GM21528 (cell line): Measurements from ENCODE around the gene TBCK.
"Not testable (repeated sequence)": the region's sequence is repeated elsewhere in the genome, so short reads cannot be mapped to it uniquely, and the experiment has no call there.

ENCODE experiments used
- ATAC-seq: cut with Tn5 transposase; IDR thresholded peaks from one replicate; pipeline ENCODE4 v1.9.1; 2021; ENCODE audit warnings: mild to moderate bottlenecking, moderate library complexity; ENCODE audit not compliant: unreplicated experiment, low FRiP score

Gene TBCK

GRCh38 chr4:106323119-106323518, 7.1 kb upstream of the TBCK start:
- ATAC-seq = no peak

GRCh38 chr4:106321814-106322213, 5.8 kb upstream of the TBCK start:
- not testable (repeated sequence) for ATAC-seq

- ATAC-seq = not testable (repeated sequence)
Measured at GRCh38 chr4:106321168-106321567, 5.2 kb upstream of the TBCK start.

GRCh38 chr4:106320235-106320634, 4.2 kb upstream of the TBCK start:
- ATAC-seq = no peak

GRCh38 chr4:106318511-106318910, 2.5 kb upstream of the TBCK start:
- no peak for ATAC-seq

- ATAC-seq = no peak
Measured at GRCh38 chr4:106317815-106318214, 1.8 kb upstream of the TBCK start.

GRCh38 chr4:106316773-106317409, 882 bp upstream of the TBCK start:
- peak; percentile 9 for ATAC-seq

- ATAC-seq = peak; percentile 39
Measured at GRCh38 chr4:106315476-106315967, 487 bp downstream of the TBCK start.

- ATAC-seq = no peak
Measured at GRCh38 chr4:106314960-106315359, 1.0 kb downstream of the TBCK start.

GRCh38 chr4:106312997-106313522, 2.9 kb downstream of the TBCK start:
- no peak for ATAC-seq

- no peak for ATAC-seq
Measured at GRCh38 chr4:106312377-106312776, 3.6 kb downstream of the TBCK start.

GRCh38 chr4:106306561-106306960, 9.4 kb downstream of the TBCK start:
- ATAC-seq = no peak

- ATAC-seq = no peak
Measured at GRCh38 chr4:106305435-106306055, 10.5 kb downstream of the TBCK start.

- no peak for ATAC-seq
Measured at GRCh38 chr4:106304632-106305031, 11.4 kb downstream of the TBCK start.

GRCh38 chr4:106303548-106304281, 12.3 kb downstream of the TBCK start:
- no peak for ATAC-seq

GRCh38 chr4:106302062-106302438, 14.0 kb downstream of the TBCK start:
- no peak for ATAC-seq

GRCh38 chr4:106301393-106302061, 14.5 kb downstream of the TBCK start:
- ATAC-seq = no peak

- ATAC-seq = no peak
Measured at GRCh38 chr4:106299977-106300376, 16.0 kb downstream of the TBCK start.

GRCh38 chr4:106297245-106298035, 18.6 kb downstream of the TBCK start:
- ATAC-seq = no peak

GRCh38 chr4:106294062-106294461, 21.9 kb downstream of the TBCK start:
- ATAC-seq = no peak
